ENCODE data around the gene PLXNA2. TPM values are rescaled to one million over a fixed set of nuclear protein-coding genes. Genes with fewer than 3 reads are reported as not detected.

Gene PLXNA2
- total RNA-seq, 1 donor from 2014 or later, result 0.82 TPM

DNA sequence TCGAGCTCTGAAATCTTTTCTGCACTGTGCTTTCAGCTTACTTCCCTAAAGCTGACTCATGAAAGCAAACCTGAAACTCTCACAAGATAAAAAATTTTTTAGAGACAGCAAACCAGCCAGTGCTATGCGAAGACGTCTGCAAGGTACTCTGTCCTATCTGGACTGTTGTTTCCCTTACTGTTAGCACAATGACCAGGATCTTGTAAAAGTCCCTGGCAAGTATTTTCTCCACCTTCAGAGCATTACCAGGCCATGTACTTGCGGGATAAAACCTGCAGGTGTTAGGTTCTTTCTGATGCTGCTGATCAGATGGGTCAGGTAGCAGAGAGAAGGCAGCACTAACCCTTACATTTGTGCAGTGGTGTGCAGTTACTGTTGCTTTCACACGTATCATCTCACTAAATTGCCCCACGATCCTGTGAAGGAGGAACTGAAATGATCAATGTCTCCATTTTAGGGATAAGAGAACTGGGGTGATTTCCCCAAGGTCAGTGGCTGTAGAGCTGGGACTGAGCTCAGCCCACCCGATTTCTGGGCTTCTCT is 56.6 kb downstream of the PLXNA2 start:
- no peaks in the 10 kb centered on the region for H3K9me3 Mint-ChIP-seq
- ChIA-PET POLR2A (no interaction called here), CTCF (interaction anchor here (1.2 kb wide), 1 partner anchor 58 kb away, joined by 3 read pairs; no protein-coding TSS in a partner anchor)
- H3K27ac Mint-ChIP-seq, result no peak overlapping the region
- ATAC-seq (ENCODE audit: low read depth) (no peak), DNase-seq (no peak)
- intact Hi-C loops (cut with micrococcal nuclease), result no loop called here
- peaks cover 4% of the 10 kb centered on the region for H3K27me3 Mint-ChIP-seq
- H3K36me3 Mint-ChIP-seq (ENCODE audit: low read depth), result no peaks in the 10 kb centered on the region
- no peak overlapping the region for H3K4me3 Mint-ChIP-seq
- TF ChIP-seq, protein P1, sequence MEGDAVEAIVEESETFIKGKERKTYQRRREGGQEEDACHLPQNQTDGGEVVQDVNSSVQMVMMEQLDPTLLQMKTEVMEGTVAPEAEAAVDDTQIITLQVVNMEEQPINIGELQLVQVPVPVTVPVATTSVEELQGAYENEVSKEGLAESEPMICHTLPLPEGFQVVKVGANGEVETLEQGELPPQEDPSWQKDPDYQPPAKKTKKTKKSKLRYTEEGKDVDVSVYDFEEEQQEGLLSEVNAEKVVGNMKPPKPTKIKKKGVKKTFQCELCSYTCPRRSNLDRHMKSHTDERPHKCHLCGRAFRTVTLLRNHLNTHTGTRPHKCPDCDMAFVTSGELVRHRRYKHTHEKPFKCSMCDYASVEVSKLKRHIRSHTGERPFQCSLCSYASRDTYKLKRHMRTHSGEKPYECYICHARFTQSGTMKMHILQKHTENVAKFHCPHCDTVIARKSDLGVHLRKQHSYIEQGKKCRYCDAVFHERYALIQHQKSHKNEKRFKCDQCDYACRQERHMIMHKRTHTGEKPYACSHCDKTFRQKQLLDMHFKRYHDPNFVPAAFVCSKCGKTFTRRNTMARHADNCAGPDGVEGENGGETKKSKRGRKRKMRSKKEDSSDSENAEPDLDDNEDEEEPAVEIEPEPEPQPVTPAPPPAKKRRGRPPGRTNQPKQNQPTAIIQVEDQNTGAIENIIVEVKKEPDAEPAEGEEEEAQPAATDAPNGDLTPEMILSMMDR (IDR thresholded peaks at IDR 0.05), result no peak
- peaks cover 17% of the 10 kb centered on the region for H3K4me1 Mint-ChIP-seq

DNA sequence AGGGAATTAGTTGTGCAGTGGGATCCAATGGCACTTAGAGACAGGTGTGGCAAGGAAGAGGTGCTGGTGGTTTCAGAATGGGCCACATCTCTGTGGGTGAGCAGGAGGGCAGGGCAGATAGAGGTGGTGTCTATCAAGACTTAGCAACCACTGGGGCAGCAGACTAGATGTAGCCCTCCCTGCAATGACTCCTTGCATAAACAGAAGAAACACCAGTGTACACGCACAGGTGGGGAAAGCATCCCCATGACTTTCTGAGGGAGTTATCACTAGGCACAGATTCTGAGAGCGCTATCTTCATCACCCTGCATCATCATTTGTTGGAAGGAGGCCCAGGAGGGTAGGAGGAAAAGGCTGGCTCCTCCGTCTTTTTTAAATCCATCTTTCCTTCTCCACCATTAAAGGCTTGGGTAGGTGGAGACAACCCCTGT is 58.4 kb downstream of the PLXNA2 start:
- no peak overlapping the region for H3K27ac Mint-ChIP-seq
- TF ChIP-seq, protein P1 (IDR thresholded peaks at IDR 0.05), result no peak
- peaks cover 3% of the 10 kb centered on the region for H3K27me3 Mint-ChIP-seq
- no peaks in the 10 kb centered on the region for H3K9me3 Mint-ChIP-seq
- H3K4me1 Mint-ChIP-seq, result peaks cover 17% of the 10 kb centered on the region
- POLR2A ChIA-PET, result no interaction called here
- no peaks in the 10 kb centered on the region for H3K36me3 Mint-ChIP-seq (ENCODE audit: low read depth)
- ATAC-seq (ENCODE audit: low read depth), result no peak
- H3K4me3 Mint-ChIP-seq, result no peak overlapping the region
- DNase-seq, result no peak
- CTCF ChIA-PET, result no interaction called here
- intact Hi-C loops (cut with micrococcal nuclease), result no loop called here

DNA sequence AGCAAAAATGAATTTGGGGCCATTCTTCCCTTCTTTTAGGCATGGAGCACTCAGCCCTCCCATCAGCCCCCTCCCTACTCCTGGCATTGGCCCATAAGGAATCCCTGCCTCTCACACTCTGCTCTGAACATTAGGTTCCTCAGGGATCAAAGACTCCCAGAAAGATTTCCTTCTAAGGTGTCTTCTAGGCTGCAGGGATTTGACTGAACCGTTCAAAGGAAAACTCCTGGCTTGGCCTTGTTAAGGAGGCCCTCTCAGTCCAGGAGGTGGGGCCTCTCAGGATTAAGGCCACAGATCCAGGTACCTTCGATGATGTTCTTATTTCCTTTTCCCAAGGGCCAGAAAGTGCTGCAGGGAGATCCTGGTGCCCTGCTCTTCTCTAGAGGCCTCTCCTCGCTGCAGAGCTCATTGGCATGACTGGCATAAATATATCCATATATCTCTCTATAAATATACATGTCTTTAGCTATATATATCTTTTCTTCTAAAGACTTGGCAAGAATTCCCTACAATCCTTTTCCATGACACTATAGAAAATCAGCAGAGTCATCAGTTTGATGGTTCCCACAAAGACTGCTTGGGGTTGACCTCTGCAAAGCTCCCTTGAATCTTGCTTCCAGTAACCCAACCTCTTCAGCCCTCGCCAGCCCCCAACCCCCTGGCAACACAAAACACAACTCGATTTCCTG is 59.1 kb downstream of the PLXNA2 start:
- ATAC-seq (ENCODE audit: low read depth) (no peak), DNase-seq (no peak)
- H3K27me3 Mint-ChIP-seq, result peaks cover 4% of the 10 kb centered on the region
- no peak overlapping the region for H3K27ac Mint-ChIP-seq
- CTCF ChIA-PET, result no interaction called here
- POLR2A ChIA-PET, result no interaction called here
- peaks cover 17% of the 10 kb centered on the region for H3K4me1 Mint-ChIP-seq
- no peaks in the 10 kb centered on the region for H3K9me3 Mint-ChIP-seq
- TF ChIP-seq, protein P1 (IDR thresholded peaks at IDR 0.05), result no peak
- no peaks in the 10 kb centered on the region for H3K36me3 Mint-ChIP-seq (ENCODE audit: low read depth)
- intact Hi-C loops (cut with micrococcal nuclease), result no loop called here
- H3K4me3 Mint-ChIP-seq, result no peak overlapping the region

DNA sequence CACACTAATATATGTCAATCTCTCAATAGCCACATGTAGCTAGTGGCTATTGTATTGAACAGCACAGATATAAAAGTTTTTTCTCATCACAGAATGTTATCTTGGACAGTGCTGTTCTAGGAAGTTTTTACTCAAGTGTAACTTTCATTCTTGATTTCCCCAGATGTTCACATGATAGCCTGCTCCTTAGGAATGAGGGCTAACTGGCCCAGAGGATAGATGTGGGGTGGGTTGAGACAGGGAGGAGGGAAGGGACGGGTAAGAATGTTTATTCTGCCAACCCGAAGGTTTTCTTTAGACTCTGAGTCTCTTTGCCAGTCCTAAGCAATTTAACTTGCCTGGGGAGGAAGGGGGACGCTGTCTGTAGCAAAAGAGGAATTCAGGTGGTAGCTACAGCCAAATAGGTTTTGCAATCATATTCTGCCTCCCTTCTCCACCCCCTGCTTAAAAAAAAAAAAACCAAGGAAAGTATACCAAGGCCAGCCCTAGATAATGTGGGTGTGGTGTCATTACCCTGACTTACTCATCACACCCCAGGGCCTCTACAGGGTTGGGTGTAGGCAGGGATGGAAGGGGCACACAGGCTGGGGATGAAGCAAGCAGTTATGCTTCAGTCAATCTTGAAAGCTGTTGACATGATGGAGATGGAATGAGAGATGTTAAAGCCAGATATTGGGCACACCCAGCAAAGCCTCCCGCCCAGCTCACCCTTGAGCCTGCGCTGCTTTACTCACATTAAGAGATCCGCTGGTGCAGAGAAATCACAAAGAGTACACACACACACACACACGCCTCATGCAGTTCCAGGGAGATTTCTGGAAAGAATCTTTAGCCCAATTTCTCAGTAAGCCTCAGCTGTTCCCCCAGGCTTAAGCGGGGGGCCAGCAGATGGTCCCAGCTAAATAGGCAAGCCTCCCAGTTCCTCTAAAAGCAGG is 59.9 kb downstream of the PLXNA2 start:
- no peak overlapping the region for H3K4me3 Mint-ChIP-seq
- intact Hi-C loops (cut with micrococcal nuclease), result no loop called here
- ChIA-PET CTCF (no interaction called here), POLR2A (no interaction called here)
- H3K4me1 Mint-ChIP-seq, result peaks cover 15% of the 10 kb centered on the region
- H3K9me3 Mint-ChIP-seq, result no peaks in the 10 kb centered on the region
- H3K36me3 Mint-ChIP-seq (ENCODE audit: low read depth), result no peaks in the 10 kb centered on the region
- ATAC-seq (ENCODE audit: low read depth) (no peak), DNase-seq (no peak)
- TF ChIP-seq, protein P1 (IDR thresholded peaks at IDR 0.05), result no peak
- peaks cover 7% of the 10 kb centered on the region for H3K27me3 Mint-ChIP-seq
- H3K27ac Mint-ChIP-seq, result no peak overlapping the region

Measured in activated B cell treated with CpG ODN at 0.5 μM for 24 hours (primary cell).